DMS53 treated with DMSO at 0.1 percent for 48 hours (cell line): ENCODE measurements around the gene CFAP58.
"Not testable (repeated sequence)": the region's sequence is repeated elsewhere in the genome, so short reads cannot be mapped to it uniquely, and the experiment has no call there.

Source experiments
- DNase-seq: peaks from one replicate; lab custom pipeline; 2025; ENCODE audit not compliant: unreplicated experiment; lab: John Stamatoyannopoulos, UW

The CFAP58 gene

DNA sequence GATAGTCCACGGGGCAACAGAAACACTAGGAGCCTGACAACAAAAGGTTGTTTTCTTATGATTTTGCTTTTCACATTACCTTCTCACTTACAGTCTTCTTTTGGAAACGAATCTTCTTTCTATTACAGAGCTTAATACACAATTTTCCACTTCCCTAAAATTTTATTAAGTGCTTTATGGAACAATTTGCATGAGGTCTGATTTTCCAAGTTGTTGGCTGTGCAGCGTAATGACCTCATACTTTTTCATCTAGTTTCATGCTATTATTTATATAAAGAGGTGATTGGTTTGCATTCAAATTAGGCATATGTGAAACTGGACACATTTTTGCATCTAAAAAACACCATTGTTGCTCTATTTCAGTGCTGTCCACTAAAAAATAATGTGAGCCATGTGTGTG, 76.7 kb downstream of the CFAP58 start:
- DNase-seq, result no peak

DNA sequence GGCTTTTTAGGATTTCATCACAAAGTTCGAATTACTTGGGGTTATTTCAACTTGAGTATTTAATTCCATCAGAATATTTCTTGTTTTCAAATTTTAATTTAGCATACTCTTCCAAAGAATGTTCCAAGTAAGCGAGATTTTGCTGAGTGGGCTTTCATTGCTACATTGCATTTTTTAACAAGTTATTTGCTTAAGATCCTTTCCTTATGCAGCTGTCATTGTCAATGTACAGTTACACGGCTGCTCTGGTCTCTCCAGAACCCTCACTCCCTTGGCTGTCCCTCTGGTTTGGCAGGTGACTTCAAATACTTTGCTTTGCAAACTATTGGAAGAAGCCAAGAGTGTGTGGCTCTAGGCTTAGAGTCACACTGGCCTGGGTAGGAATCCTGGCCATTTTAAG, 80.0 kb downstream of the CFAP58 start:
- DNase-seq, result no peak

DNA sequence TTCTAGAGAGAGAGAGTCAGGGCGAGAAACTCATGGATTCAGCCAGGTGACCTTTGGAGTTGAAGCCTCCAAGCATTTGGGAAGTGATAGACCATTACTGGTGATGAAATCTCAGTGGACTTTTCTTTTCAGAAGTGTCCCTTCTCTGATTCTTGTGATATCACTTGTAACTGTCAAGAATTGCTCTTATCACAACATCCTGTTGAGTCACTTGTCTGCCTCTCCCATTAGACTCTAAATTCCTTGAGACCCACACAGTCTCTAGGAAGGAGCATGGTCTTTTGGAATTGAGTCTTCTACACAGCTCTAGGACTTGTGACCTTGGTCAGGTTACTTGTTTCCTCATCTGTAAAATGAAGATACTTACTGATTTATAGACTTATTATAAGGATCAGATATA, 81.0 kb downstream of the CFAP58 start:
- no peak for DNase-seq

DNA sequence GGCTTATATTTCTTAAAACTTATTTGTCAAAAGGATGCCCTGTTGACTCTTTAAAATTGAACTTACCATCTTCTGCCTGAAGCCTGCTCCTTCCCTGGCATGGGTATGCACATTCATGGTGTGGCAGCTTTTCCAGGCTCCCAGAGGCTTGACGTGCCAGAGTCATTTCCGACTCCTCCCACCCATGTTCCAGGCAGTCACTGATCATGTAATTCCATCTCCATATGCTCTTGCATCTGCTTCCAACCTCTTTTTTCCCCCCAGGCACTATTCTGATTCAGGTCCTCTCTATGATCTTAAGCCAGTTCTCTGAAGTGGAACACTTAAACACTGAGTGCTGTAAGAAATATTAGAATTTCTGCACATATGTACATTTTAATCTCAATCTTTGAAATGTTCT, 82.2 kb downstream of the CFAP58 start:
- DNase-seq, result no peak

DNA sequence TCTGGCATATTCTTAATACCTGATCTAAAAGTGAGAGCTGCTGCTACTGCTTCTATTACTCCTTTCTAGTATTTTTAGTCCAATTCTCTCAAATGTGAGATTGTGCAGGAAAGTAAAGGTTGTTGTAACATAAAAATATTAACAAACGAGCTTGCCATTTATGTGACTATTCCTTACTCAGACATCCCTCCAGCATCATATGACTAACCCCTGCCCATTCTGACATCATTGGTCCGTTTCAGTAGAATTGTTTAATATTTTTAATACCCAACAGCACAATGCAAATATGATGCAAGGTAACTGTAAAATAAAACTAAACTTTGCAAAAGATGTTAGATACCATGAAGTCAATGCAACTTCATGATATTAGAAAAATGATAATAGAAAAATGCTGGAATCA, 83.6 kb downstream of the CFAP58 start:
- DNase-seq, result no peak

DNA sequence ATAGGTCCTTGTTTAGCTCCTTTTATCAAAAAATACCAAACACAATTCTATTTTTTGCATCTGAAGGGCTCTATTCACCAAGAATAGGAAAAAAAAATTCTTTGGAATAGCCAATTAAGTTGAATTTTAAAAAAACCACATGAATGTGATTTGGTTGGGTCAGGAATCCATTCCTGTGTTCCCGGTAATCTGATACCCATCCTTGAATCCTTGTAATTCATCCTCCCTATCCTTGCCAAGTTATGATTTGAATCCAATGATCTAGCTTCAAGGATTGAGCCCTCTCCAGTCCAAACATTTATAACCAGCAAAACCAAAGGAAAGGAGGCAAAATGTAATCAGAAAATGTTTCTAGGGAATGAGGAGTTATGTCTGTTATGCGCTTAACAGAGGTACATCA, 86.6 kb downstream of the CFAP58 start:
- no peak for DNase-seq

DNA sequence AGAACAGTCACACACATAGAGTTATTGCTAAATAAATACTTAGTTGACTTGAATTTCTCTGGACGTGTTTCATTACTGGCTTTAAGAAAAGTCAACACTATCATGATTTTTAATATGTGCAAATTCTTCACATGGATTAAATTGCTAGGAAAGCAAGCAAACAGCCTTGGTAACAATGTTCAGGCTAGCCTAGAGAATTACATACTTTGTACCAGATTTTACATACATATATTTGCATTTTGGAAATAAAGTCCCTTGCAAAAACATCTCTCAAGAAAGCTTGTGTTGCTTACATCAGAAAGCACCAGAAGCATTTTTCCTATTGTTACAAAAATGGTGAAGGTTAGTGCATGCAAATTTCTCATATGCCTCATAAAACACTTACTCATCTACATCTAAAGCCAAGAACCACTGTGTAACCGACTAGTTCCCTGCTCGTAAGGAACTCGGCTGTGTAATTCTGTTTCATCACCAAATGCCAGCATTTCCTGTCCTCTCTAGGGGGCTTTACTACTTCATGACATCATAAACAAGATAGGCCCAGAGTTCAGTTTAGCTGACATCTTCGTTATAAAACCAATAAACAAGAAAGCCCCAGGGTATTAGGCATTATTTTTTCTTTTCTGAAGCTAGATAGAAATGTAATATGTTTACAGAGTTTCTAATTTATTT, 87.8 kb downstream of the CFAP58 start:
- no peak for DNase-seq

DNA sequence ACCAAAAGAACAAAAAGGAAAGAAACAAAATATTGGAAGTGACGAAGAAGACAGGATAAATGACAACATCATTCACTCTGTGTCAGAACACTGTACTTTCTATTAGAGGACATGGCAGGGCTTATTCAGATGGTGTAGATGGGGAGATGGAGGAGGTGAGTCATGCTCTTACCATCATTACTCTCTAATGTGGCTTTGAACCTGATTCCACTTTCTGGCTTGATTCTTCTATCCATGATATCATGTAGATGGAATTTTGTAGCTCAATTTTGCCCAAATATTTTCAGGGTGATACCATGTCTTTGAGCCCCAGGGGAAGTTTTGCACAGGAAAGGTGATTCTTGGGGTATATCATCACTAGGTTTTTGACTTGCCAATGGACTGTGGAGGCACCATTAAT, 91.7 kb downstream of the CFAP58 start:
- no peak for DNase-seq

DNA sequence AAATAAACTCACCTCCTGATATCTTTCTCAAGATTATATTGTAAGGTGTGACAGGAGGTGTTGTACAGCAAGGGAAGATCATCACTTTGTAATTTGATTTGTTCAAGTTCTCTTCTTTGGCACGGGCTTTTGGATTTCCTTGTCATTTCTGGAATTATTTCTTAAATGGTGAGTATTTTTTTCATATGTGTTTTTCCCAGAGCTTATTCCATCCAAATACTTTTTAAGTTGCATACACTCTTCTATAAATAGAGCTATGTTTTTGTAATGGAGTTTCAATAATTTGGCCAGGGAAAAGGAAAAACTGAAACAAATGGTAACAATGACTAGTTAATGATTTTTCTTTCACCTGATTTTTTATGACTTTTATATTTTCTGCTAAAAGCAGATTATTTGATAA, 92.5 kb downstream of the CFAP58 start:
- DNase-seq, result no peak

DNA sequence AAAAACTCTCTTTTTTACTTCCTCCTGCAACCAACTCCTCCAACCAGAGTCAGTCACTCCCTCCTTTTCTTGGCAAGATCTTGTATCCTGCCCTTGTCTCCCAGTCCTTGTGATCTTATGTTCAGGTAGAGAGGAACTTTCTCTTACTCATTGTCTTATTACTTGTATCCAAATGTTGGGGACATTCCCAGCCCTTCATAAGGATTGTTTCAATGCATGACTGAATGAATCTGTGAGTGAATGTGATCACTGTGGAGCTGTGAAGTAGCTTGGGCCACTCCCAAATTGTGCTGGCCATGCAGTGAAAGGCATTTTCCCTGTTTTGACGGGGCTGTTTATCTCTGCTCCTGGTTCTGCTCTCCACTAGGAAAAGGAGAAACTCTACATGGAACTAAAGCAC, 93.7 kb downstream of the CFAP58 start:
- DNase-seq, result no peak

DNA sequence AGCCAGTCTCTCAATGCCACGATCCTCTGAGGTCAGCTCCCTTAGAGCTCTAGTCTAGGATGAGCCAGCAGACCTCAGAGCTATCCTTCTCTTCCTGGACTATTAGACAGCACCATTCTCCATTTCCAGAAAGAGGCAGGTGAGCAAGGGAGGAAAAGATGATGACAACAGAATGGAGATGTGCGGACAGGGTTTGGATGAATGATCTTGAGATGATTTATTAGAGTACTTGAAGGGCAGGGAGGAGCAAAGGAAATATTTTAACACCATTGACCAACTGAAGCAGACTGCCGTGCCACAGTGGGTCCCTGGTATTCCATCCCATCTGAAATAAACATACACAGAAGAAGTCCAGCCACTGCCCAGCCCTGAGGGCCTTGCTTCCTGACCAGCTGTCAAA, 94.3 kb downstream of the CFAP58 start:
- no peak for DNase-seq

DNA sequence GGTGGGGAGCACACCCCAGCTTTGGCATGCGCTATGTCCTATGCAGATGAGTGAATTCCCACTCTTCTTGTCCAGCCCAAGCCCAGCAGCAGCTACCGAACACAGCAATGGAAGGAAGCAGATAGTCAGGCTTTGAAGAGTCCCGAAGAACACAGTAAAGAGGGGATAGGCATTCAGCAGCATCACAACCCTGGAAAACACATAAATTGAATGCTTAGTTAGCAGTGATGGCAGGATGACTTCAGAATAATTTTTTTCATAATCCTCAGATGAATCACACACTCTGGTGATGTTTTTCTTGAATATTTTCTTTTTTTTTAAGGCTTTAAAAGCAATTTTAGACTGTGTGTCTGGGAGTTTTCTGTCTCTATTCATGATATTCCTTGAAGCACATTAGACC, 95.8 kb downstream of the CFAP58 start:
- DNase-seq, result no peak

DNA sequence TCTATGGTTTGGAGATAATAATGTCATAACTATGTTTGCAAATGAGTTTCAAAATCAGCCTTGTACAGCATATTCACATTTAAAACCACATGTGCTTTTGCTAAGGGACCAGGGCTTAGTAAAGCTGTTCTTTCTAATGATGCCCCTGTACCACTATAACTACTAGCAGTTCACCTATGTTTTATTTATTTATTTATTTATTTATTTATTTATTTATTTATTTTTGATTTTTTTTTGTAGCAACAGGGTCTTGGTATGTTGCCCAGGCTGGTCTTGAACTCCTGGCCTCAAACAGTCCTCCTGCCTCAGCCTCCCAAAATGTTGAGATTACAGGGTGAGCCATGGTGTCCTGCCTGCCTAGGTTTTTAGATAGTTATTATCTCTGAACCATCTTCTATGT, 96.9 kb downstream of the CFAP58 start:
- DNase-seq, result no peak

DNA sequence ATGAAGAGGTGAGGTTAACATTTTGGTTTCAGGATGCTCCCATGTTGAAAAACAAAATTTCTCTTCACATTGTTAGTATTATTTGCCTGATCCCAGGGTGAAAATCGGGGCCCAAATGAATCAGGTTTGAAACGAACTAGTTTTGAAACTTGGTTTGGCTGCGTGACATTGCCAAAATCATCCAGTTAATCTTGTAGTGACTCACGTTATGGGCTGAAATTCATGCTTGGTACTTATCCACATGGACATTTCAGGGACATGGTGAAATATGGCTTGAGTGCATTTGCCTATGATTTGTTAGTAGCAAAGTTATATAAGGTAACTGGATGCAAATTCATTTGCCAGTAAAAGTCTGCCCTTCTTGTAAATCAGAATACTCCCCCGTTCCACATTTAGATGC, 97.3 kb downstream of the CFAP58 start:
- DNase-seq, result no peak

DNA sequence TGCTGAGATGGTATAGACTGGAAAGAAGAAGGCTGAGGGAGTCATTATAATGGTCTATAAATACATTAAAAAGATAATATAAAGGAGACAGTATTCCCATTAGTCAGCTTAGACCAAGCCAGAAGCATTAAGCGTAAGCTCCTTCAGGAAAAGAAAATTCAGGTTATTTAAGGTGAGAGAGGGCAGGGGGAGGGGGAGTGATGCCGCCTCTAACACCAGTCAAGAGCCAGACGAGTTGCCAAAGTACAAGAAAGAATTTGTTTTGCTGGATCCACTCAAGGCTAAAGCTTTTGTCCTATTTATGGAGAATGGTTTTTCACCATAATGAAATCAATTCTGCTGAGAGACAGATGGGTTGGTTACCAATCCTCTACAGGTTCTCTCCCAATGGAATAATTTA, 99.3 kb downstream of the CFAP58 start:
- DNase-seq, result no peak

DNA sequence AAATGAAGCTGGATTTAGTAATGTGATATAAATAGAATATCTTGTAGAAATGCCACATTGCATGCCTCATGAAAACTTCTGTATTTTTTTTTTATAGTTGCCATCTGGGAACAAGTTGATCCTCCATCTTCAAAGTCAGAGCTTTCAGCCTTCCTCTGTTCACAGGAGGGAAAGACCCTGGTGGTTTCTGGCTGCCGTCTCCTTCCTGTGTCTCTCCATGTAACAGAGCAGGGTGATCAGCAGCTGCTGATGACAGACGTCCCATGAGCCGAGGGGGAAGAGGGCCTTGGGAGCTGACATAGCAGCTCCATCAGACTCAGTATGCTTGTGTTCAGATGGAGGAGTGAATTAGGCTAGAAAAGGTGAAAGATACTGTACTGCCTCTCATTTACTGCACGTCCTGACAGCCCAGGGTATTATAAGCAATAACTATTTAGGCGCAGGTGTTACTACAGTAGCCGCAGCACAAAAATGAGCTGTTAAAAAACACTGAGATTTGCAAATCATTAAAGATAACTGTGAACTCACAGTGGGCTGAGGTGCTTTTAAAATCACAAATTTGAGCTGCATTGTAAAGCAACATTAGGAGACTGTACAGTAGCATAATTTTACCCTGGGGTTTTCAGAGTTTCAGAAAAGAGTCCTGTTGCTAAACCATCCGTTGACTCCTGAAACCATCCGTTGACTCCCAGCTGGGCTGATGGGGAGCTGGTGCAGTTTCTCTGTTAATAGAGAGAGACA, 103.3 kb downstream of the CFAP58 start:
- no peak for DNase-seq

DNA sequence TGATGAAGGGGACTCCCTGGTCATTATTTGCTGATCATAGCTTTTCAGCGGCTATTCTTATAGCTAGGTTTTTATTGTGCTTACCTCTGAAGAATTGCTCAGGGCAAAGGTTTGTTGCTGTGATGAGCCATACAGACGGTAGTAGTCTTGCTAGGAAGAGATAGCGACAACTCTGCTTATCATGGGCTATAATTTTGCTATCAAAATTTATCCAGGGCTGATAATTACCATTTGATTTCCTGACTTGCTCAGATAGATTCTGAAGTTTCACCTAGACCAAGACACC, 103.9 kb downstream of the CFAP58 start:
- no peak for DNase-seq

DNA sequence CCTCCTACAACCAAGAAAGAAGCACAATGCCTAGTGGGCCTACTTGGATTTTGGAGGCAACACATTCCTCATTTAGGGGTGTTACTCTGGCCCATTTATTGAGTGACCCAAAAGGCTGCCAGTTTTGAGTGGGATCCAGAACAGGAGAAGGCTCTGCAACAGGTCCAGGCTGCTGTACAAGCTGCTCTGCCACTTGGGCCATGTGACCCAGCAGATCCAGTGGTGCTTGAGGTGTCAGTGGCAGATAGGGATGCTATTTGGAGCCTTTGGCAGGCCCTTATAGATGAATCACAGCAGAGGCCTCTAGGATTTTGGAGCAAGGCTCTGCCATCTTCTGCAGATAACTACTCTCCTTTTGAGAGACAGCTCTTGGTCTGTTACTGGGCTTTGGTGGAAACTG, 111.9 kb downstream of the CFAP58 start:
- DNase-seq, result not testable (repeated sequence)

DNA sequence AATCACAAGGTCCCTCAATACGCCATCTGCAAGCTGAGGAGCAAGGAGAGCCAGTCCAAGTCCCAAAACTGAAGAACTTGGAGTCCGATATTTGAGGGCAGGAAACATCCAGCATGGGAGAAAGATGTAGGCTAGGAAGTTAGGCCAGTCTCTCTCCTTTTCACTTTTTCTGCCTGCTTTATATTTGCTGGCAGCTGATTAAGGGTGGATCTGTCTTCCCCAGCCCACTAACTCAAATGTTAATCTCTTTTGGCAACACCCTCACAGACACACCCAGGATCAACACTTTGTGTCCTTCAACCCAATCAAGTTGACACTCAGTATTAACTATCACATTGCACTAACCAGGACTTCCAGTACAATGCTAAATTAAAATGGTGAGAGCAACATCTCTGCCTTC, 115.2 kb downstream of the CFAP58 start:
- not testable (repeated sequence) for DNase-seq

DNA sequence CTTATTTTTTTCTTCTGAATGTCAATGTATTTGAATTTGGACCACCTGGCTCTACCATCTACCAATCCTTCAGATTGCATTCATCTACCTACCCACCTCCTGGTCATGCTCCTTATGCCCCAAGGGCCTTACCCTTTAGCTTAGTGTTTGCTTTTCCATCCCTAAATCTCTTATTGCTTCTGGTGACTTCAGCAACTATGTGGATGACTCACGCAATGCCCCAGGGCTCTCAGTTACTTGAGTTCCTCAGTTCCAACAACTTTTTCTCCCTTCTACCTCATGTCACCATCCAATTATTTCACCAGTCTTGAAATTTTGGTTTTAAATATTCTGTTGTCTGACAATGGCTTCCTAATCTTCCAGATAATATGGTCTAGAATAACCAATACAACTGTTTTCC, 118.9 kb downstream of the CFAP58 start:
- no peak for DNase-seq

DNA sequence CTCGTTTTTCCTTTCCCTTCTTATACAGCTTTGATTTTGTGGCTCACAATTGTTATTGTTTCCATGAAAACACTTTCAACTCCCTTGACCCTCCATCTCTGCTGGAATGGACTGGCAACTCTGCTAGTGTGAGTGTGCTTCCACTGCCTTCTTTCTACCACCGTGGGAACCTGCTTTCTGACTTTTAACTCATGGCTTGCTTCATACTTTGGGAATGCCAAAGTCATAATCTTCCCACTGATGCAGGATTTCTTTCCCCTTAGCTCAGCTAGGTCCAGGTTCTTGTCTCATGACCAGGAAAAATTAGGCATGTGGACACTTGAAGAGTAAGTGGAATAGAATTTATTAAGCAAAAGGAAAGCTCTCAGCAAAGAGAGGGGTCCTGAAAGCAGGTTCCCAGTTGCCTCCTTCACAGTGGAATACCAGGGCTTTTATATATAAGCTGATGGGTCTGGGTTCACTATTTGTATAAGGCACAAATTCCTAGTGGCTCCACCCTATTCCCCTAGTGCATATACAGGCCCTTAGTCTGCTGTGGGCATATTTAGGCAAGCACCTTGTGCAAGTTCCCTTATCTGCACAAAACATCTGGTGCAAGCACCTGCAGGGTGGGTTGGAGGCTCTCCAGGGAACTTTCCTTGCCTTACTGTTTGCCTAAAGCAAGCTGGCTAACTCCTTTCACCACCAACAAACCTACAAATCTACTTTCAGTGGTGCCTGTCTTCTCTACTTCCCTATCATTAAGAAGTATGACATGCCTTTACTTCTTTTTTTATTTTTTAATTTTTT, 119.5 kb downstream of the CFAP58 start:
- DNase-seq, result no peak

DNA sequence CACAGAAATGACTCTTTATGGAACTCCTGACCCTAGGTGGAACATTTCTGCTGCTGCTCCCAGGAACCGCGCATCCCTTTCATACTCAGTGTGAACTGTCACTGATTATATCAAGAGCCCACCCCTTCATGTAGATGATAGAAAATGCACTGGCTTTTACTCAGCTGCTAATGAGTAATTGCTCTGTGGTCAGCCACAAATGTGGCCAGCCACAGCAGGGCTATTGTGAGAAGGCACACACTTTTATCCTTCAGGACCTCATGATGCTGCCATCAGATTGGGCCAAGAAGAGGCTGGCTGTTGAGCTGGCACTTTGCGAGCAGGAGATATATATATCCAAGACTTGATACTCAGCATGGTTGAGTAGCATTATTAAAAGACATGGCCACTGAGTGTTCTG, 124.7 kb downstream of the CFAP58 start:
- no peak for DNase-seq
